Cardiac muscle cell (in vitro differentiated cells and primary cell): Measurements from ENCODE around the gene MYO1E. TPM values are rescaled to one million over a fixed set of nuclear protein-coding genes. Genes with fewer than 3 reads are reported as not detected.

Source experiments
- DNase-seq, 2 donors: peaks; one replicate each; pipeline versions ENCODE4 v3.0.0 to v3.0.0-alpha.2; 2010 to 2017; ENCODE audit warnings: low read depth in 1 of 2, low spot score in 1 of 2
- H3K27ac ChIP-seq: fragments of 200-600 bp; sonication (generic); 2 replicates; pipeline ENCODE4 v1.5.1; 2016
- H3K27me3 ChIP-seq: fragments of 200-600 bp; sonication (generic); 2 replicates; pipeline ENCODE4 v1.6.0; 2016; ENCODE audit warnings: control low read depth
- H3K36me3 ChIP-seq: fragments of 200-600 bp; sonication (generic); 2 replicates; pipeline ENCODE4 v1.5.1; 2016; ENCODE audit warnings: control low read depth
- H3K4me1 ChIP-seq: fragments of 200-600 bp; sonication (generic); 2 replicates; pipeline ENCODE4 v1.8.1; 2017; ENCODE audit warnings: low read depth, mild to moderate bottlenecking, mixed run types
- H3K4me3 ChIP-seq: fragments of 200-600 bp; sonication (generic); 2 replicates; pipeline ENCODE4 v1.5.1; 2016; ENCODE audit warnings: mild to moderate bottlenecking
- H3K9me3 ChIP-seq: fragments of 200-600 bp; sonication (generic); 2 replicates; pipeline ENCODE4 v1.5.1; 2017; ENCODE audit warnings: low read depth, mild to moderate bottlenecking, control low read depth
- polyA plus RNA-seq: library from polyadenylated mRNA; unstranded; fragments of >200 nt; fragmentation: Nextera tagmentation; extraction: Ambion mirVana; gene quantifications from 2 replicates; pipeline ENCODE4 v1.2.1, GENCODE V29; 2016
- total RNA-seq: library from RNA; depleted of rRNA; stranded (reverse); fragments of >200 nt; gene quantifications from 2 replicates; pipeline ENCODE4 v1.2.3, GENCODE V29; 2016
- TF ChIP-seq, protein P1 (sequence below): IDR thresholded peaks from 2 replicates; pipeline ENCODE4 v1.5.1; 2012; ENCODE audit warnings: low read depth, mild to moderate bottlenecking, low read length

MYO1E gene
- total and polyA plus RNA-seq, 2 experiments from 2014 or later: 22.0 to 27.7 TPM

DNA sequence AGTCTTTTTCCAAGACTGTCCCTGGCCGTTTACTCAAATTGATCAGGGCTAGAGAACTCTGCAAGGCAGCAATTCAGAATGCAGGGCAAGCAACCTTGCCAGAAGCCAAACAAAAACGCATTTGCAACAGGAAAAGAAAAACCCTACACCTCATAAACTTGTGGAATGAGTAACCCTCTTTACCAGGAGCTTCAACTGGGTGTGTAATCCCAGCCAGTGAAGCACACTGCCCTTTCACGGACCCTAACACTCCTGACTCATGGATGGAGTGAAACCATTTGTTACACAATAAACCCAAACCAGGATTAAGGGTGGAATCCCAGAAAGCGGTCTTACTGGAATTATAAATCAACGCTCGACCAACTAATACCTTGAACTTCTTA is 180.8 kb downstream of the MYO1E start:
- Histone ChIP-seq H3K36me3 (no peaks in the 10 kb centered on the region), H3K4me1 (no peaks in the 10 kb centered on the region), H3K27me3 (no peaks in the 10 kb centered on the region), H3K27ac (no peak overlapping the region), H3K9me3 (no peaks in the 10 kb centered on the region), H3K4me3 (no peak overlapping the region)
- TF ChIP-seq, protein P1, sequence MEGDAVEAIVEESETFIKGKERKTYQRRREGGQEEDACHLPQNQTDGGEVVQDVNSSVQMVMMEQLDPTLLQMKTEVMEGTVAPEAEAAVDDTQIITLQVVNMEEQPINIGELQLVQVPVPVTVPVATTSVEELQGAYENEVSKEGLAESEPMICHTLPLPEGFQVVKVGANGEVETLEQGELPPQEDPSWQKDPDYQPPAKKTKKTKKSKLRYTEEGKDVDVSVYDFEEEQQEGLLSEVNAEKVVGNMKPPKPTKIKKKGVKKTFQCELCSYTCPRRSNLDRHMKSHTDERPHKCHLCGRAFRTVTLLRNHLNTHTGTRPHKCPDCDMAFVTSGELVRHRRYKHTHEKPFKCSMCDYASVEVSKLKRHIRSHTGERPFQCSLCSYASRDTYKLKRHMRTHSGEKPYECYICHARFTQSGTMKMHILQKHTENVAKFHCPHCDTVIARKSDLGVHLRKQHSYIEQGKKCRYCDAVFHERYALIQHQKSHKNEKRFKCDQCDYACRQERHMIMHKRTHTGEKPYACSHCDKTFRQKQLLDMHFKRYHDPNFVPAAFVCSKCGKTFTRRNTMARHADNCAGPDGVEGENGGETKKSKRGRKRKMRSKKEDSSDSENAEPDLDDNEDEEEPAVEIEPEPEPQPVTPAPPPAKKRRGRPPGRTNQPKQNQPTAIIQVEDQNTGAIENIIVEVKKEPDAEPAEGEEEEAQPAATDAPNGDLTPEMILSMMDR: no peak
- peak in 1 of 2 donors; percentile 85 for DNase-seq

DNA sequence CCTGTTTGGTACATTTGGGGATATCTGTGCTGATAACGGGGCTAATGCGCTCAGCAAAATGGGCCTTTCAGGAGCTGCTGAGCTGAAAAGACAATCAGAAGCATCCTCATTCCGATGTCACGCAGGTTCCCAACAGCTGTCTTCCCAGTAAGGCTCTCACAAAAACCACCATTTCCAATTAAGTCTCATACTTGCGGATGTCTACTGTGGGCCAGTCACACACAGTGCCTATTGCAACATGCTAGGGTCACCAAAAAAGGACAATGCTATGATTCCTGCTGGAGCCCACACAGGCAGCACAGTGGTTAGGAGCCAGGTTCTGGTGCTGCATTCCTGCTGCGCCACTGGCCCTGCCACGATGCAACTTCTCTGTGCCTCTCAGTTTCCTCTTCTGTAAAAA is 182.4 kb downstream of the MYO1E start:
- Histone ChIP-seq H3K4me1 (no peaks in the 10 kb centered on the region), H3K27ac (no peak overlapping the region), H3K4me3 (no peak overlapping the region), H3K27me3 (no peaks in the 10 kb centered on the region), H3K9me3 (no peaks in the 10 kb centered on the region), H3K36me3 (no peaks in the 10 kb centered on the region)
- TF ChIP-seq, protein P1: no peak
- DNase-seq: no peak

DNA sequence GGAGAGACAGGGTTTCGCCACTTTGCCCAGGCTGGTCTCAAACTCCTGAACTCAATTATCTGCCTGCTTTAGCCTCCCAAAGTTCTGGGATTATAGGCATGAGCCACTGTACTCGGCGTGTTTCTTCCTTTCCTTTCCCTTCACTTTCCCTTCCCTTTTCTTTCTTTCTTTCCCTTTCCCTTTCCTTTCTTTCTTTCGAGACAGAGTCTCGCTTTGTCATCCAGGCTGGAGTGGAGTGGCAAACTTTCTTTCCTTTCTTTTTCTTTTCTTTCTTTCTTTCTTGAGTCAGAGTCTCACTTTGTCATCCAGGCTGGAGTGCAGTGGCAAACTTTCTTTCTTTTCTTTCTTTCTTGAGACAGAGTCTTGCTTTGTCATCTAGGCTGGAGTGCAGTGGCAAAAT is 183.4 kb downstream of the MYO1E start:
- no peaks in the 10 kb centered on the region for H3K27me3 ChIP-seq
- no peaks in the 10 kb centered on the region for H3K9me3 ChIP-seq
- no peak for DNase-seq
- TF ChIP-seq, protein P1: no peak
- H3K4me3 ChIP-seq: no peak overlapping the region
- no peak overlapping the region for H3K27ac ChIP-seq
- no peaks in the 10 kb centered on the region for H3K4me1 ChIP-seq
- H3K36me3 ChIP-seq: no peaks in the 10 kb centered on the region

DNA sequence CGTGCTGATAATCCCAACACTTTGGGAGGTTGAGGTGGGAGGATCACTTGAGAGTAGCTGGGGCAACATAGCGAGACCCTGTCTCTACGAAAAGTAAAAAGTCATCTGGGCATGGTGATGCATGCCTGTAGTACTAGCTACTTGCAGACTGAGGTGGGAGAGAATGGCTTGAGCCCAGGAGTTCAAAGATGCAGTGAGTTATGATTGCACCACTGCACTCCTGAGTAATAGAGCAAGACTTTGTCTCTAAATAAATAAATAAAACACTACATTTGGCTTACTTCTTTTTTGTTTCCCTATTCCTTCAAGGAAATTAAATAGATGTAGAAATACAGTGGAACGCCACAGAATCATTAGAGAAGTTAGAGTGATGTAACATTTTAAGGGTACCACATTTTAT is 186.2 kb downstream of the MYO1E start:
- Histone ChIP-seq H3K36me3 (no peaks in the 10 kb centered on the region), H3K4me1 (no peaks in the 10 kb centered on the region), H3K9me3 (no peaks in the 10 kb centered on the region), H3K27me3 (no peaks in the 10 kb centered on the region), H3K4me3 (no peak overlapping the region), H3K27ac (no peak overlapping the region)
- TF ChIP-seq, protein P1: no peak
- peak in 1 of 2 donors; percentile 29 for DNase-seq

DNA sequence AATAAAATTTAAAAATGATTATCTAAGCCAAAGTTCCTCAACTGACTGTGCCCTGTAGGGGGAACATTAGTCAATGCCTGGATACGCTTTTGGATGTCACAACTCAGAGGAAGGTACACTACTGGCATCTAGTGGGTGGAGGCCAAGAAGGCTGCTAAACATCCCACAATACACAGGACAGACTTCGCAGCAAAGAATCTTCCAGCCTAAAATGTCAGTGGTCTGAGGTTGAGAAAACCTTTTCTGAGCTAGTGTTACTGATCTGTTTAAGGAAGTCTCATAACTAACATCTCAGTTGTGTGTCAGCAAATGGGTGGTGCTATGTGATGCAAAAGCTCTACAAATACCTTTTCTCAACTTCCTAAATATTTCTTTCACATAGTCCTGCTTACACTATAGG is 186.9 kb downstream of the MYO1E start:
- H3K36me3 ChIP-seq: no peaks in the 10 kb centered on the region

More for the DNA sequence above, 186.9 kb downstream of the MYO1E start:
- no peaks in the 10 kb centered on the region for H3K27me3 ChIP-seq
- TF ChIP-seq, protein P1: no peak
- H3K4me1 ChIP-seq: no peaks in the 10 kb centered on the region
- no peaks in the 10 kb centered on the region for H3K9me3 ChIP-seq
- no peak overlapping the region for H3K4me3 ChIP-seq
- no peak overlapping the region for H3K27ac ChIP-seq
- no peak for DNase-seq
